ENCODE results near the gene CFAP221. TPM values are rescaled to one million over a fixed set of nuclear protein-coding genes. Genes with fewer than 3 reads are reported as not detected.

Gene CFAP221
- total RNA-seq, 1 donor from 2014 or later = 1.0 TPM

DNA sequence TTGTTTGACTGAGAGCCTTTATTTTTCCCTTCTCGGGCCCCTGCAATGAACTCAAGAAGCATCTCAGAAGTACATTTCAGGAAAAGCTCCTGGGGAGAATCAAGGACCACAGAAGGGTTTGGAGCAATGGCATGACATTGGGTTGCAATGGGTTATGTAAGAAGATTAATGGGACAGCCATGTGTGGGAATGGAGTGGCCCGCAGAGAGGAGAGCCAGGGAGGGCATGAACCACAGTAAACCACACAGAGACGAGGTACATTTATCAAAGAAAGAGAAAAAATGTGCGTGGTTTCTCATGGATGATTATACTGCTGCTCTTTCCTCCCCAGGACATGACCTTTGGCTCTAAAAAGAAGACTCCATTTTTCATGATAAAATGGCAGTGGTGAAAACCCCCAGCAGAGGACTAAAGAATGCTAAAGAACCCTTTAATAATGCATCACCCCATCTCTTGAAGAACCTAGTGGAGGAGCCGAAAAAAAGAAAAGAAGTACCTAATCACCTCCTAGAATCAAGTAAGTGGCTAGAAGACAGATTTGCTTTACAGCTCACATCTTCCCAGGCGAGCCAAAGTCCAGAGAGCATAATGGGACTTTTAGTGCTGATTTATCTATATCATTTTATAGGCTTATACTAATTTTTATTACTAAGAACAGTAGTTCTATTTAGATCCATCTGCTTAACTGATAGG, 1.7 kb downstream of the CFAP221 start:
- Histone ChIP-seq H3K4me3 (no peak overlapping the region), H3K9me3 (replicated peaks) (no peaks in the 10 kb centered on the region), H3K27me3 (ENCODE audit: low read depth) (peaks cover 20% of the 10 kb centered on the region), H3K27ac (replicated peaks) (no peak overlapping the region), H3K4me1 (peaks cover 9% of the 10 kb centered on the region), H3K36me3 (no peaks in the 10 kb centered on the region)
- intact Hi-C loops (cut with micrococcal nuclease) = no loop called here
- TF ChIP-seq, protein P1, sequence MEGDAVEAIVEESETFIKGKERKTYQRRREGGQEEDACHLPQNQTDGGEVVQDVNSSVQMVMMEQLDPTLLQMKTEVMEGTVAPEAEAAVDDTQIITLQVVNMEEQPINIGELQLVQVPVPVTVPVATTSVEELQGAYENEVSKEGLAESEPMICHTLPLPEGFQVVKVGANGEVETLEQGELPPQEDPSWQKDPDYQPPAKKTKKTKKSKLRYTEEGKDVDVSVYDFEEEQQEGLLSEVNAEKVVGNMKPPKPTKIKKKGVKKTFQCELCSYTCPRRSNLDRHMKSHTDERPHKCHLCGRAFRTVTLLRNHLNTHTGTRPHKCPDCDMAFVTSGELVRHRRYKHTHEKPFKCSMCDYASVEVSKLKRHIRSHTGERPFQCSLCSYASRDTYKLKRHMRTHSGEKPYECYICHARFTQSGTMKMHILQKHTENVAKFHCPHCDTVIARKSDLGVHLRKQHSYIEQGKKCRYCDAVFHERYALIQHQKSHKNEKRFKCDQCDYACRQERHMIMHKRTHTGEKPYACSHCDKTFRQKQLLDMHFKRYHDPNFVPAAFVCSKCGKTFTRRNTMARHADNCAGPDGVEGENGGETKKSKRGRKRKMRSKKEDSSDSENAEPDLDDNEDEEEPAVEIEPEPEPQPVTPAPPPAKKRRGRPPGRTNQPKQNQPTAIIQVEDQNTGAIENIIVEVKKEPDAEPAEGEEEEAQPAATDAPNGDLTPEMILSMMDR (IDR thresholded peaks at IDR 0.05; ENCODE audit: borderline replicate concordance) = no peak
- DNase-seq = no peak

DNA sequence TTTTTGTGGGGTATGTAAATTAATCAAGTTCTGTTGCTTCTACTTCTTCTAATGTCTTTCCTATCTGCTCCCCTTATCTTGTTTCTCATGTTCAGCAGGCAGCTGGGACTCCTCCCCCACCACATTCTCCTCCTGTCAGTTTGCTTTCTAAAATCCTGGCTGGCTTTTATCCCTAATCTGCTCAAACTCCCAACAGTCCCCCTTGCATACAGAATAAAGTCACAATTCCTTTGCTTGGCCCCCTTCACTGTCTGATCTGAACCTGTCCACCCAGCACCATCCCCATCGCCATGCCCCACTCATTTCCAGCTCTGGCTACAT, 2.2 kb downstream of the CFAP221 start:
- TF ChIP-seq, protein P1 (IDR thresholded peaks at IDR 0.05; ENCODE audit: borderline replicate concordance) = no peak

GRCh38 chr2:119548516-119549120, 4.4 kb downstream of the CFAP221 start:
- TF ChIP-seq, protein P1 (IDR thresholded peaks at IDR 0.05; ENCODE audit: borderline replicate concordance) = no peak
- Histone ChIP-seq H3K4me3 (no peak overlapping the region), H3K9me3 (replicated peaks) (no peaks in the 10 kb centered on the region), H3K4me1 (peaks cover 9% of the 10 kb centered on the region), H3K36me3 (no peaks in the 10 kb centered on the region), H3K27ac (replicated peaks) (no peak overlapping the region), H3K27me3 (ENCODE audit: low read depth) (peaks cover 8% of the 10 kb centered on the region)
- no peak for DNase-seq
- intact Hi-C loops (cut with micrococcal nuclease) = no loop called here

More for the DNA sequence above, 2.2 kb downstream of the CFAP221 start:
- Histone ChIP-seq H3K4me3 (no peak overlapping the region), H3K36me3 (no peaks in the 10 kb centered on the region), H3K27ac (replicated peaks) (no peak overlapping the region), H3K27me3 (ENCODE audit: low read depth) (peaks cover 17% of the 10 kb centered on the region), H3K9me3 (replicated peaks) (no peaks in the 10 kb centered on the region), H3K4me1 (peaks cover 9% of the 10 kb centered on the region)
- intact Hi-C loops (cut with micrococcal nuclease) = no loop called here
- no peak for DNase-seq

- Histone ChIP-seq H3K9me3 (replicated peaks) (no peaks in the 10 kb centered on the region), H3K4me1 (peaks cover 6% of the 10 kb centered on the region), H3K27ac (replicated peaks) (no peak overlapping the region), H3K36me3 (no peaks in the 10 kb centered on the region), H3K4me3 (no peak overlapping the region), H3K27me3 (ENCODE audit: low read depth) (peaks cover 5% of the 10 kb centered on the region)
- TF ChIP-seq, protein P1 (IDR thresholded peaks at IDR 0.05; ENCODE audit: borderline replicate concordance) = no peak
- DNase-seq = no peak
- intact Hi-C loops (cut with micrococcal nuclease) = no loop called here
Observed at GRCh38 chr2:119549241-119549640, 5.0 kb downstream of the CFAP221 start.

- H3K27me3 ChIP-seq (ENCODE audit: low read depth) = no peaks in the 10 kb centered on the region
- TF ChIP-seq, protein P1 (IDR thresholded peaks at IDR 0.05; ENCODE audit: borderline replicate concordance) = no peak
- intact Hi-C loops (cut with micrococcal nuclease) = no loop called here
- H3K4me1 ChIP-seq = no peaks in the 10 kb centered on the region
- no peaks in the 10 kb centered on the region for H3K9me3 ChIP-seq (replicated peaks)
- H3K27ac ChIP-seq (replicated peaks) = no peak overlapping the region
- no peak overlapping the region for H3K4me3 ChIP-seq
- no peaks in the 10 kb centered on the region for H3K36me3 ChIP-seq
- no peak for DNase-seq
Observed at GRCh38 chr2:119550346-119550745, 6.1 kb downstream of the CFAP221 start.

Measured in left ventricle myocardium inferior (tissue), 1 donor.